ENCODE results near the gene TREM1. TPM values are rescaled to one million over a fixed set of nuclear protein-coding genes. Genes with fewer than 3 reads are reported as not detected.

TREM1 gene
- total RNA-seq, 1 donor from 2014 or later = 0.38 TPM

- TF ChIP-seq, protein P1, sequence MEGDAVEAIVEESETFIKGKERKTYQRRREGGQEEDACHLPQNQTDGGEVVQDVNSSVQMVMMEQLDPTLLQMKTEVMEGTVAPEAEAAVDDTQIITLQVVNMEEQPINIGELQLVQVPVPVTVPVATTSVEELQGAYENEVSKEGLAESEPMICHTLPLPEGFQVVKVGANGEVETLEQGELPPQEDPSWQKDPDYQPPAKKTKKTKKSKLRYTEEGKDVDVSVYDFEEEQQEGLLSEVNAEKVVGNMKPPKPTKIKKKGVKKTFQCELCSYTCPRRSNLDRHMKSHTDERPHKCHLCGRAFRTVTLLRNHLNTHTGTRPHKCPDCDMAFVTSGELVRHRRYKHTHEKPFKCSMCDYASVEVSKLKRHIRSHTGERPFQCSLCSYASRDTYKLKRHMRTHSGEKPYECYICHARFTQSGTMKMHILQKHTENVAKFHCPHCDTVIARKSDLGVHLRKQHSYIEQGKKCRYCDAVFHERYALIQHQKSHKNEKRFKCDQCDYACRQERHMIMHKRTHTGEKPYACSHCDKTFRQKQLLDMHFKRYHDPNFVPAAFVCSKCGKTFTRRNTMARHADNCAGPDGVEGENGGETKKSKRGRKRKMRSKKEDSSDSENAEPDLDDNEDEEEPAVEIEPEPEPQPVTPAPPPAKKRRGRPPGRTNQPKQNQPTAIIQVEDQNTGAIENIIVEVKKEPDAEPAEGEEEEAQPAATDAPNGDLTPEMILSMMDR (IDR thresholded peaks at IDR 0.05; ENCODE audit: unreplicated experiment) = no peak
- no peak overlapping the region for H3K27ac Mint-ChIP-seq (ENCODE audit: unreplicated experiment)
- no peak overlapping the region for H3K4me3 Mint-ChIP-seq (ENCODE audit: unreplicated experiment)
- H3K9me3 Mint-ChIP-seq (ENCODE audit: unreplicated experiment) = no peaks in the 10 kb centered on the region
- no peaks in the 10 kb centered on the region for H3K36me3 Mint-ChIP-seq (ENCODE audit: low read depth, unreplicated experiment)
- no peak for DNase-seq (ENCODE audit: low spot score)
- H3K27me3 Mint-ChIP-seq (ENCODE audit: unreplicated experiment) = peaks cover 16% of the 10 kb centered on the region
- H3K4me1 Mint-ChIP-seq (ENCODE audit: unreplicated experiment) = no peaks in the 10 kb centered on the region
Measured at GRCh38 chr6:41332842-41333736, 46.6 kb upstream of the TREM1 start.

DNA sequence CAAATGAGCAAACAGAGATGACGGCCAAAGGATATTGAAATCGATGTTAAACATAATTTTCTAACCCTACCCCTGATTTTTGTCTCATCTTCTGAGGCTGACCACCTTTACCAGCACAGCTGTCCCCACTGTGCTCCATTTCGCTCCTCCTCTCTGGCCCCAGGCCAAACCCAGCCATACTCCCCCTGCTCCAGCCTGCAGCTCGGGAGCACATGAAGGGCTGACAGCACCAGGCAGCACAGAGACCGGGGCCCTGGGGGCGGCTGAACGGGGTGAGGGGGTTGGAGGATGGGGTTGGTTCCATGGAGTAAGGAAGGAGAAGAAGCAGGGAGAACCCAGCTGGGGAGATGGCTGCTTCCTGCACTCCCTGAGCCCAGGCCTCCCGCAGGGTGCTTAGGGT is 45.8 kb upstream of the TREM1 start:
- Mint-ChIP-seq H3K9me3 (ENCODE audit: unreplicated experiment) (no peaks in the 10 kb centered on the region), H3K36me3 (ENCODE audit: low read depth, unreplicated experiment) (no peaks in the 10 kb centered on the region), H3K27ac (ENCODE audit: unreplicated experiment) (no peak overlapping the region), H3K4me1 (ENCODE audit: unreplicated experiment) (no peaks in the 10 kb centered on the region), H3K4me3 (ENCODE audit: unreplicated experiment) (no peak overlapping the region), H3K27me3 (ENCODE audit: unreplicated experiment) (peaks cover 16% of the 10 kb centered on the region)
- no peak for DNase-seq (ENCODE audit: low spot score)
- TF ChIP-seq, protein P1 (IDR thresholded peaks at IDR 0.05; ENCODE audit: unreplicated experiment) = no peak

DNA sequence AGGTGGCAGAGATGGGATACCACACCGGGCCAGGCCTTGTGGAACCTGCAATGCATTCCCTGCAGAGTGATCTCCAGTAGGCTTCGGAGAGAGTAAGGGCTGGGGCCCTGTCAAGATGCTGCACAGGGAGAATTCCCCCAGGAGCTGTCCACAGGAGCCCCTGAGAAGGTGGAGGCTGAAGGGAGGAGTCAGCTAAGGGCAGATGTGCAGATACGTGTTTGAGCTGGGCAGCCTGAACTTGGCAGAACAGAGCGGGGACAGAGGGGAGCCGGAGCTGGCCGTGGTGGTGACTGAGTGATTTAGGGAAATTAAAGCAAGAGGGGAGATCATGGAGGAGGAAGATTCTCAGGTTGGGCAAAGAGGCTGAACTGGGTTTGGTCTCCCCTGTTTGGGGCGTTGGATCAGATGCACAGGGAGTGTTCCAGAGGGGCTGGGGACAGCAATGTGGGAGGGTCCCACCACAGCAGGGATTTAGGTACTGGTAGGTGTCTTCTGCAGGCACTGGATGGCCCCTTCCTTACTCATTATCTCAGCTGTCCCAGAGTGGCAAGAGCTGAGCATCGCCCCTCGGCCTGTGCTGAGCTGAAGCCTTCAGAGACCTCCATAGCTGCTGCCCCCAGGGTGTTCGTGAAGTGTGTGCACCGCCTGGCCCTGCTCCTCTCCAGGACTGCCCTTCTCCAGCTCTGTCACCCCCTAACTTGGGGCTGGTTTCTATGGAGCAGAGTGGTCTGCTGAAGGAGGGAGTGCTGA is 45.1 kb upstream of the TREM1 start:
- no peak for DNase-seq (ENCODE audit: low spot score)
- Mint-ChIP-seq H3K36me3 (ENCODE audit: low read depth, unreplicated experiment) (no peaks in the 10 kb centered on the region), H3K4me1 (ENCODE audit: unreplicated experiment) (no peaks in the 10 kb centered on the region), H3K9me3 (ENCODE audit: unreplicated experiment) (no peaks in the 10 kb centered on the region), H3K4me3 (ENCODE audit: unreplicated experiment) (no peak overlapping the region), H3K27me3 (ENCODE audit: unreplicated experiment) (peaks cover 16% of the 10 kb centered on the region), H3K27ac (ENCODE audit: unreplicated experiment) (no peak overlapping the region)
- TF ChIP-seq, protein P1 (IDR thresholded peaks at IDR 0.05; ENCODE audit: unreplicated experiment) = no peak

DNA sequence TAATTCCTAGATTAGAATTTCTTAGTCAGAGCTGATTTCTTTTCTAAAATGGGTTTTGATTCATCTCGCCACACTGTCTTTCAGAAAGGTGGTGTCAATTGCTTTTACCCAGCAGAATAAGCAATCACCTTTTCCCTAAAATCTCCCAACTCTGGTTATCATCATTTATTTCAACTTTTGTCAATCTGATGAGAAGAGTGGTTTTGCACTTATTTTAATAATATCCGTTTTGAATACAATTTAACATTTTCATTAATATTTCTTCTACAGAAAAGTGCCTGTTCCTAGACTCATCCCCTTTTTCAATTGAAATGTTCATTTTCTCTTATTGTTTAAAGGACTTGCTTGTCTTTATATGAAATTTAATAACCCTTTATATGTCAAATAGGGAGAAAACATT is 40.7 kb upstream of the TREM1 start:
- DNase-seq (ENCODE audit: low spot score) = no peak
- H3K27me3 Mint-ChIP-seq (ENCODE audit: unreplicated experiment) = peaks cover 5% of the 10 kb centered on the region
- no peak overlapping the region for H3K4me3 Mint-ChIP-seq (ENCODE audit: unreplicated experiment)
- no peak overlapping the region for H3K27ac Mint-ChIP-seq (ENCODE audit: unreplicated experiment)
- H3K36me3 Mint-ChIP-seq (ENCODE audit: low read depth, unreplicated experiment) = no peaks in the 10 kb centered on the region
- TF ChIP-seq, protein P1 (IDR thresholded peaks at IDR 0.05; ENCODE audit: unreplicated experiment) = no peak
- peaks cover 8% of the 10 kb centered on the region for H3K4me1 Mint-ChIP-seq (ENCODE audit: unreplicated experiment)
- H3K9me3 Mint-ChIP-seq (ENCODE audit: unreplicated experiment) = no peaks in the 10 kb centered on the region

- H3K4me3 Mint-ChIP-seq (ENCODE audit: unreplicated experiment) = no peak overlapping the region
- no peak overlapping the region for H3K27ac Mint-ChIP-seq (ENCODE audit: unreplicated experiment)
- TF ChIP-seq, protein P1 (IDR thresholded peaks at IDR 0.05; ENCODE audit: unreplicated experiment) = no peak
- peaks cover 8% of the 10 kb centered on the region for H3K4me1 Mint-ChIP-seq (ENCODE audit: unreplicated experiment)
- peaks cover 2% of the 10 kb centered on the region for H3K27me3 Mint-ChIP-seq (ENCODE audit: unreplicated experiment)
- no peaks in the 10 kb centered on the region for H3K9me3 Mint-ChIP-seq (ENCODE audit: unreplicated experiment)
- H3K36me3 Mint-ChIP-seq (ENCODE audit: low read depth, unreplicated experiment) = no peaks in the 10 kb centered on the region
- DNase-seq (ENCODE audit: low spot score) = no peak
Measured at GRCh38 chr6:41326092-41326491, 39.6 kb upstream of the TREM1 start.

All from endothelial cell (in vitro differentiated cells).